ENCODE data around the gene WDR5.

The WDR5 gene

DNA sequence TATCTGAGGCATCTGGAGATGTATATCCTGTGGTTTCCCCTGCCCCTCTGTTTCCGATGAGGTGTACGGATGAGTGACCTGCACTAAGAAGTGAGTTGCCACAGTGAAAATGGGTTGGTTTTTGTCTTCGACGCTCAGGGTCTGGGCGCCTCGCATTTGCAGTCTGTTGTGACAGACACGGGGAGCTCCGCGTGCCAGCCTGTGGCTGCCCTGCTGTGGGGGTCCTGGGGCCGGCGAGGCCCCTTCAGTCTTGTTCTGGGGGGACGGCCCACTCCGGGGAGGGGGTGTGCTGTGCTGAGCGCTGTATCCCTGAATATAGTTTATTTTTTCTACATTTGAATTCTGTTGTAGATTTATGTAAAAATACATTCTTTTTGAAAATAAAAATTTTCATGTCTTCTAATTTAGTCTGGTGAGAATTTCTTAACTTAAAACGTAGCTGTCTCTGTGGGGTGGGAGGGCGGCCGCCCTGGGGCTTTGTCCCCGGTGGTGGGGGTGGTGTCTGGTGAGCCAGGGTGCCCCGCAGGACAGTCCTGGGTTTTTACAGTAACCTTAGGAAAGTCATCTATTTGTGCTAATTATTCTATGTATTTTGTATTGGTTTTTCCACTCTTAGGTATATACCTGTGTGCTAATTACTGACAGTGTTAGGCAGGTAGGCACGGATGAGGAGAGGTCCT, 23.8 kb downstream of the WDR5 start:
- DNase-seq (ENCODE audit: low spot score): no peak

DNA sequence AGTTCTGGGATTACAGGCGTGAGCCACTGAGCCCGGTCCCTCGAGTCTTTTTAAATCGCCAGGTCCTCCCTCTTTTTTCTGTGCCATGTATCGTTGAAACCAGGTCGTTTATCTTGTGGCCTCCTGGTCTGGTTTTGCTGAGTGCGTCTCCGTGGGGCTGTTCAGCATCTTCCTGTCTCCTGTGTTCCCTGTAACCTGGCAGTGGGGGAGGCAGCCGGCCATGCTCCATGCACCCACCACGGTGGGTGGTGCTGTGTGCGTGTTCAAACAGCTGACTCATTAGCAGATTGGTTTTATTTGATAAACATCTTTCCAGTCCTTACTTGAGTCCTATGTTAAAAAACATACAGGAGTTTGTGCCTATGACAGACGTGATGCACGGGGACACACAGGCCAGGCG, 25.8 kb downstream of the WDR5 start:
- DNase-seq (ENCODE audit: low spot score): no peak

DNA sequence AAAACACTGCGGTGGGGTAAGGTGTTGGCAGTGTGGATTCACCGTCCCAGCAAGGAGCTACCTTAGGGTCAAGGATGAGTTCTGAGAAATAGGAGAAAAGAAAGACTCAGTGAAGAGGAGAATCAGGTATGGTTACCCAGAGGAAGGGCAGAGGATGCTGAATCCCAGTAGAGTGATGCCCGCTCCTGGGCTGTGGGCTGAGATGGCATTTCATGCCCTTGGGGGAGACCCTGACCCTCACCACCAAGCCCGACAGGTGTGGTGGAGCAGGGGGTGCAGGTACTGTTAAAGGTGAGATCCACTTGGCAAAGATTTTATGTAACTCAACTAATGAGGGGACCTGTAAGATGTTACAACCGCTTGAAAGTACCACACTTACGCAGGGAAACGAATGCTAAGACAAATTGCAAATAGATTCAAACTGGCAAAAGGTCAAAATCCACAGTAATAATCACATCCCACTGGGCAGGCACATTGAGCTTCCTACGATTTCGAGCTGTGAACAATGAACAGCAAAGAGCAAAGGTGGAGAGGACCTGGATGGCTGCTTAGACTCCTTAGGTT, 26.4 kb downstream of the WDR5 start:
- no peak for DNase-seq (ENCODE audit: low spot score)

DNA sequence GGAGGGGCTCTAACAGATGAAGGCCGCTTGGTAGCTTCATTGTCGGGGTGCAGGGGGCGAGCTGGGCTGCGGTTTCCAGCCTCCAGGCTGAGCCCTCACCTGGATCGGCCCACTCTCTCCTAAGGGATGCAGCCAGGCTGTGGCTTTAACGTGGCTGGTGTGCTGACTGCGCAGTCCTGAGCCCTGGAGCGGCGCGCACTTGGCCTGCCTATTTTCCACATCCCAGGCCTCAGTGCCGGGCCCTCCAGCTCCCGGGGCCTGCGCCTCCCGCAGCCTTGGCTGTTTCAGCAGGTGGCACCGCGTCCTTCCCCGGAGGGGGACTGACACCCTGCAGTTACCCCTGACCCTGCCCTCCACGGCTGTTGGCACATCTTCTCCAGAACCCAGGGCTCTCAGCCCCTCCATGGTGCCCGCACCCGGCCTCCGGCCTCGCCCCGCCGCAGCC, 27.1 kb downstream of the WDR5 start:
- DNase-seq (ENCODE audit: low spot score): no peak

DNA sequence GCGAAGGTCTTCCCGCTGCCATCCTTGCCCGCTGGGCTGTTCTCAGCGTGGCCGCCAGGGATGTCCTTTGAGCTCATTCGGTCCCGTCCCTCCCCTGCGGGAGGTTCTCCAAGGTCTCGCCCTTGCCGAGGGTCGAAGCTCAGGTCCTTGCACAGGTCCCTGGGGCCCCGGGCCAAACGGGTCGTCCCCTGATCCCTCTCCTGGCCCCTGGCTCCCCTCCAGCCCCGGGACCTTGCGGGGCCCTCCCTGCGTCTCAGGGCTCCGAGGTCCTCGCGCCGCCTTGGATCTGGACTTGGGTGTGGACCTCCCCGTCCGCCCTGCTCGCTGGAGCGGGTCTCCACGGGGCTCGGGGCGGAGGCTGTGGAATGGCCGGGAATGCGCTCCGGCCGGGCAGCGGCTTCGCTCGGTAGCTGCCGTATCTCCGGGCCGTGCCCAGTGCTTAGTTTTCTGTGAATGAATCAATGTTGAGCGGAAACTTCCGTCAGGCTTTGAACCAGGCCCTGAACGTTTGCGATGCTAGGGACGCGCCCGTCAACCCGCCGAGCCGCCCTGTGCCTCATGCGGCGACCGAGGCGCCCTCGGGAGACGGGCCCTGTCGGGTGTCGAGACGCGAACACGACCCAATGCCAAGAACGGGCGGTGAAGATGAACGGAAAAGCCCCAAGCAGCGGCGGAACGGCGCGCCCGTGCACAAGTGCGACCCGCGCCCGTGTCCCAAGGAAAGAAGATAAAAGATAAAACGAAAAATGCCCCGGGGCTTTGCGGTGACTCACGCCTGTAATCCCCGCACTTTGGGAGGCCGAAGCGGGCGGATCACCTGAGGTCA, 27.7 kb downstream of the WDR5 start:
- DNase-seq (ENCODE audit: low spot score): peak; percentile 49

DNA sequence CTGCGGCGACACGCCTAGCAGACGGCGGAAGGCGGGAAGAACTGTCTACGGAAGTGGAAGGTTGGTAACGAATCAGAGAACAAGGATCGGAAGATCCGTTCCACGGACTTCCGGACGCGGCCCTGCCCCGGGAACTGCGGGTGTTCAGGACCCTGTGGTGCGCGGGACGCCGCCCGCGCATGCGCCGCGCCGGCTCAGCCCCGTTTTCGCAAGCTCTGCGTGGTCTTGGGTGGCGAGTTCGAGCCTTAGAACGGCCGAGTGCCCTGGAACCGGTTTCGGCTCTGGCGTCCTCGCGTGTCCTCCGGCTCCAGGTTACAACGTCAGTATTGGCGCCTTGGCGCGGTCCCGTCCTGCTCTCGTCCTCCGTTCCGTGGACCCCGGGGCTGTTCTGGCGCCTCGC, 29.0 kb downstream of the WDR5 start:
- DNase-seq (ENCODE audit: low spot score): no peak

DNA sequence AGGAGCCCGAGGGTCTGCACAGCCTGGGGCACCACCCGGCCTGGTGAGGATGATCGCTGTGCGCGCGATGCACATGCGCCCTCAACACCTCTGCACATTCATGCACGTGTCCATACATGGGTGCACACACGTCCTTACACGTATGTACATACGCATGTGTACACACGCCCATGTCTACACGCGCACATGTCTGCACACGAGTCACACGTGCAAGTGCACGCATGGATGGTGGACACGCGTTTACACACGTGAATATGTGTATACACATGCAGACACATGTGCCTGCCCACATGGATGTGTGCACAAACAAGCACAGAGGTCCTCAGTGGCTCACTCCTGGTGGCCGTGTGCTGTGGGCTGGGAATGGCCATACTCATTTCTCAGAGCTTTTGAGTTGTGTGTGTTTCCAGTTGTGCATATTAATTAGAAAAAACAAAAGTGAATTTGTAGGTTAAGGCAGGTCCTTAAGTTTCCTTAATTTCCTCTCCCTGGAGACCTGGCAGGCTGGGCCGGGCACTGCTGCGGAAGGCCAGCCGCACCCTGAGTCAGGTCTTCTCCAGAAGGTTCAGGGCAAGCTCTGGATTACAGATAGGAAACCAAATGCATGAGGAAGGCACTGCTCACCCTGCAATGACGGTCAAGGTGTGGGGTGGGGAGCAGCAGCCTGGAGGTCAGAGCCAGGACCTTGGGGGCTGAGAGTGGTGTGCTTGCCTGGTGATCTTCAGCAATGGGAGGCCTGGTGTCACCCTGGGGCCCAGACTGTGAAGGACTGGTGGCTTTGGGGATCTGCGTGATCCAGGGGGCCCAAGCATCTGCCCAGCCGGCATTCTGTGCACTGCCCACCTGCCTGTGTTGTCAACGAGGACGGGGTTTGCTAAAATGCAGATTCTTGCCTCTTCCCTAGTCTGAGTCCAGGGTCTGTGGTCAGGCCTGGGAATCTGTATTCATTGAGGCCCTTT, 29.8 kb downstream of the WDR5 start:
- DNase-seq (ENCODE audit: low spot score): no peak

DNA sequence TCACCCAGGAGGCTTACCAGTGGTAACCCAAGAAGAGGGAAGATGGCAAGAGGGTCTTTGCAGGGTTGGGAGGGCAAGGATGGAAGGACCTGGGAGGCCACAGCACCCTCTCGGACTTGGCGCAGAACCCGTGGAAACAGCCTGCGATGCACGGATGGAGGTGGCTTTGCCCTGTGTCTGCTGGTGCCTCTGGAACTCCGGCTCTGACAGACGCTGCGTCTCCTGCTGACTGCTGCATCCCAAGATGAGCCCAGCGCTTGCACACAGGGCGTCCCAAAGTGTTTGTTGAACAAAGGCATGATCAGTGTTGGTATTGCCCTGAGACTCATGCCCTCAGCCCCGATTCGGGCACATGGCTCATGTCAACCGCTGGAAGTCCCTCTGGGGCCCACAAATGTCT, 30.5 kb downstream of the WDR5 start:
- DNase-seq (ENCODE audit: low spot score): no peak

DNA sequence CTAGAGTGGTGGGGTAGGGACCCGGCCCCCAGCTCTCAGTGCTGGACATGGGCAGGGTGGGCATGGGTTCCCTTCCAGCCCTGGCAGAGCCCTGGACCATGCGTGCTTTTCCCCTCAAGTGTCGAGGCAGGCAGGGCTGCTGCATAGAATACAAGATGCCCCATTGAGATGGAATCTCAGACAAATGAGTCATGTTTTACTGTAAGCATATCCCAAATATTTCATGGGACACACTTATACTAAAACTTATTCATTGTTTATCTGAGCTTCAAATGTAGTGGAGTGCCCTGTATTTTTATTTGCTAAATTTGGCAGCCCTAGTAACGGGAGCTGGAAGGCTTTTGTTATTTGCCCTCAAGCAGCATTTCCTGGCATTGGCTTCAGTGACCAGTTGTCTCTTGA, 31.6 kb downstream of the WDR5 start:
- no peak for DNase-seq (ENCODE audit: low spot score)

DNA sequence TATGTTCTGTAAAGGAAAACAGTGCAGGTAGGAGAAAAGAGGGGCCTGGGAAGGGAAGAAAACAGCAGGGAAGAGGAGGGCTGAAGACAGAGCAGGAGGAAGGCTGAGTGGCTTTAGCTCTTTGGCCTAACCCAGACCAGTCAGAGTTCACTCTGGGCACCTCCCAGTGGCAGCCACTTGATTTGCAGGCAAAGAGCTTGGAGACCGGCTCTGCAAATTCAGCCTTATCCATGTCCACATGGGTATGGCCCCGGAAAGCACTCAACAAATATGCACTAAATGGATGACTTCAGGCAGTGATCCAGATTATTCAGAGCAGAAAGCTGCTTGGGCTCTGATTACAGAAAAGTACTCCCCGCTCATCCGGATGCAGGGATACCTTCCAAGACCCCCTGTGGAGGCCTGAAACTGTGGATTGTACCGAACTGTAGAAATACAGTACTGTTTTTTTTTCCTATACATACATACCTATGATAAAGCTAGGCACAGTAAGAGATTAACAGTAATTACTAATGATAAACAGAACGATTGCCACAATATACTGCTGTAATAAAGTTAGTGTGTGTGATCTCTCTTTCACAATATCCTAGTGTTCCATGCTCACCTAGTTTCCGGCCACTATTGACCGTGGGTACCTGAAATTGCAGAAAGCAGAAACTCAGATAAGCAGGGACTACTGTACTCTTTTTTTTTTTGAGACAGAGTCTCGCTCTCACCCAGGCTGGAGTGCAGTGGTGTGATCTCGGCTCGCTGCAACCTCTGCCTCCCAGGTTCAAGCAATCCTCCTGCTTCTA, 33.1 kb downstream of the WDR5 start:
- no peak for DNase-seq (ENCODE audit: low spot score)

DNA sequence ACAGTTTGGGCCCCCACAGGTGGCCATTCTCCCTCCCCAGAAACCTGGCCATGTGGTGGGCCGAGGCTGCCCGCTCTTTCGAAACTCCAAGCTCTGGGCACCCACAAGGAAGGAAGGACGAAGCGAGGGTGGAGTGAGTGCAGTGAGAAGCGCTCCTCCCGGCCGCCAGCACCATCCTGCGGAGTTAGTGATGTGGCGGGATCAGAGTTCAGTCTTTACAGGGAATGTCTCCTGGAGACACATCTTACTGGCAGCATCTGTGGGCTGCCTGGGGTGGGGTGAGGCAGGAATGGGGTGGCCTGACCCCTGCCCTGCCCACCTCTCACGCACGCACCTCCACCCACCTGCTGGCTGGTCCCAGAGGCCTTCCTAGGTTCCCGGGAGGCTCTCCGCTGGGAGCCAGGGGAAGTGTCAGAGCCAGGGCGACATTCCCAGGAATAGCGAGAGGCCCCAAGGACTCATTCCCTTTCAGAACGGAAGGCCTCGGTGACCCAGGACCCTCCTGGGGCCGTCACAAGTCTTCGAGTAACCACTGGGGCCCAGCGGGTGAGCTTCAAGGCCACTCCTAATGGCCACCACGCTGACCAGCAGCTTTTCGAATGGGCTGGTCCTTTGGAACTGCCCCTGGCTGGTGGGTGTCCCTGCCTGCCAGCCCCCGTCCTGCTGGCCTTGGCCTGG, 34.0 kb downstream of the WDR5 start:
- no peak for DNase-seq (ENCODE audit: low spot score)

DNA sequence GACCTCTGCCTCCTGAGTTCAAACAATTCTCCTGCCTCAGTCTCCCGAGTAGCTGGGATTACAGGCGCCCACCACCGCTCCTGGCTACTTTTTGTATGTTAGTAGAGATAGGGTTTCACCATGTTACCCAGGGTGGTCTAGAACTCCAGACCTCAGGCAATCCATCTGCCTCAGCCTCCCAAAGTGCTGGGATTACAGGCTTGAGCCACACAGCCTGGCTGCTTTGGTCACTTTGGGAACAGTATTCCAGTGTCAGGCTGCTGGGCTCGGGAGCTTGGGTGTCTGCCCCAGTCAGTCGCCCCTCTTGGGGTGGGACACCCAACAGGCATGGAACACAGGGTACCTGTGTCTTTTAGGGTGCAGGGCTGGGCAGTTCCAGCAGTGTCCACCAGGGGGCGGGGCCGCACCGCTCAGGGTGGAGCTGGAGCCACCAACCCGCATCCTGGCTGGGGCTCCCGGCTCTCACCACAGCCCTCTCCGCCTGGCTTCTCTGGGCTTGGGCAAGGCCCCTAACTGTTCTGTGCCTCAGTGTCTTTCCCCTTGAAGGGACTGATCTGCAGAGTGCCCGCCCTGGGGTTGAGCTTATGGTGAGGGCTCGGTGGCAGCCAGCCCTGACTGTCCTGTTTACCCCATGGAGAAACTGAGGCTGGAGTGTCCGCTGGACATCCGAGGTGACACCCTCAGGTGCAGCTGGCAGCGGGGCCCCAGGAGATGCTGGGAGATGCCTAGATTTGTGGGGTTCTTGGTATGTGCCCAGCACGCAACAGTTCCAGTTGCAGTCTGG, 34.8 kb downstream of the WDR5 start:
- DNase-seq (ENCODE audit: low spot score): no peak

DNA sequence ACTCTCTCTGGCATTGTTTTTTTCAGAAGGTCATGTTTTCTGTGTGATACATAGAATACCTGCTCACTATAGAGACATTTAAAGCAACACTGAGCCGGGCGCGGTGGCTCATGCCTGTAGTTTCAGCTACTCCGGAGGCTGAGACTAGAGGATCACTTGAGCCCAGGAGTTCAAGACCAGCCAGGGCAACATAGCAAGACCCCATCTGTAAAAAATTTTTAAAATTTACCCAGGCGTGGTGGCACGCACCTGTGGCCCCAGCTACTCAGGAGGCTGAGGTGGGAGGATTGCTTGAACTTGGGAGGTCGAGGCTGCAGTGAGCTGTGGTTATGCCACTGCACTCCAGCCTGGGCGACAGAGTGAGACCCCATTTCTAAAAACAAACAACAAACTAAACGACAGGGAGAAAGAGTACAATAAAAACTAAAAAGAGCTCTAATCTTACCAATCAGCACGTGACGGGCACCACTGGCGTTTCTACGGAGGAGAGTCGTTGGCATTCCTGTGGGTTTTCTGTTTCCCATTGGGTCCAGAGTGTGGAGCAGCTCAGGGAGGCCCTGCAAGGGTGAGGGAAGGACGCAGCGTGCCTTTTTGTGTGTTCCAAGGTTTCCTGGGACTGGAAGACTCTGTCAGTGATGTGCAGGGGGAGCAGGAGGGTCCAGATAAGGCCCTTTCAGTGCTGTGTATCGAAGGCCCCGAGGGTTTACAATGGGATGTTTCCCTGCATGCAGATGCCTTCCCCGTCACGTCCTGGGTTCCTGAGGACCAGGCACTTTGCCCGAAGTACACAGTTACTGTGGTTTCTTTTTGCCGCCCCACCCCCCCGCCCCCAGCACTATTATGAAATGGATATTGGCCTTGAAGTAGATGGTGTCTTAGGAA, 35.7 kb downstream of the WDR5 start:
- no peak for DNase-seq (ENCODE audit: low spot score)

DNA sequence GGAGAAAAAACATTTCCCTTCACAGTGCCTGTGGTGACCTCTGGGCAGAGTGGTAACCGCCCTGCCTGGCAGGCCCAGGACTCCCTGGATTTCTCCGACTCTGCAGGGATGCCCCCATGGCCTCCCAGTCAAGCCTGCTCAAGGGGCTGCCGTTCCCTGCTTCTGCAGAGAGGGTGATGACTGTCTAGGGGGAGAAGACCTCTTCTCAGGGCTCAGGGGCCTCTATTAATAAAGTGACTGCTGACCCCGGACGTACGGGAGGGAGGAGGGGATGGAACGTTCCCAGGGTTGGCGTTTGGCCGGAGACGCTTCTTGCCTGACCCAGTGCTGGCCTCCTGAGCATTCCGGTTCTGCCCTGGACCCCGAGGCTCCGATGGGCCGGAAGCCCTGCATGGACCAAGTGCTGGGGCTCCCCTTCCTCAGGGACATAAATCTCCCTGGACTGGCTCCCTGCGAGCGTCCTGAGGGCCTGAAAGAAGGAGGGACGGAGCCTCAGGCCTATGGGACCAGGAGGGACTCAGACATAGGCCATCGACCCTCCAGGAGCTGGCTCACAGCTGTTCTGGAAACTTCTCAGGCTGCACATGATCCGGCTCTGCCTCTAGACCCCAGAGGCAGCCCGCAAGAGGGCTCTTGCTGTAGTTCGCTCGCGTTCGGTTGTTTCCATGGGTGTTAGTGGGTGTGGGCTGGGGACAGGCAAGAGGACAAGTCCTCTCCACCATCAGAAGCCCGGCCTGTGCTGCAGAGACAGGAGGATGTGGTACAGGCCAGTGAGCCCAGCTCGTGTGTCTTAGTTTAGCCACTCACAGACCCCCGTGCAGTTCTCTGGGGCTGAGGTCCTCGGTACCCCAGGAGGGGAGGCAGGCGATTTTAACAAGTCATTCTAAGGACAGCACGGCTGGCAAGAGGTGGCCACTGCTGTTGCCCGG, 36.6 kb downstream of the WDR5 start:
- no peak for DNase-seq (ENCODE audit: low spot score)

DNA sequence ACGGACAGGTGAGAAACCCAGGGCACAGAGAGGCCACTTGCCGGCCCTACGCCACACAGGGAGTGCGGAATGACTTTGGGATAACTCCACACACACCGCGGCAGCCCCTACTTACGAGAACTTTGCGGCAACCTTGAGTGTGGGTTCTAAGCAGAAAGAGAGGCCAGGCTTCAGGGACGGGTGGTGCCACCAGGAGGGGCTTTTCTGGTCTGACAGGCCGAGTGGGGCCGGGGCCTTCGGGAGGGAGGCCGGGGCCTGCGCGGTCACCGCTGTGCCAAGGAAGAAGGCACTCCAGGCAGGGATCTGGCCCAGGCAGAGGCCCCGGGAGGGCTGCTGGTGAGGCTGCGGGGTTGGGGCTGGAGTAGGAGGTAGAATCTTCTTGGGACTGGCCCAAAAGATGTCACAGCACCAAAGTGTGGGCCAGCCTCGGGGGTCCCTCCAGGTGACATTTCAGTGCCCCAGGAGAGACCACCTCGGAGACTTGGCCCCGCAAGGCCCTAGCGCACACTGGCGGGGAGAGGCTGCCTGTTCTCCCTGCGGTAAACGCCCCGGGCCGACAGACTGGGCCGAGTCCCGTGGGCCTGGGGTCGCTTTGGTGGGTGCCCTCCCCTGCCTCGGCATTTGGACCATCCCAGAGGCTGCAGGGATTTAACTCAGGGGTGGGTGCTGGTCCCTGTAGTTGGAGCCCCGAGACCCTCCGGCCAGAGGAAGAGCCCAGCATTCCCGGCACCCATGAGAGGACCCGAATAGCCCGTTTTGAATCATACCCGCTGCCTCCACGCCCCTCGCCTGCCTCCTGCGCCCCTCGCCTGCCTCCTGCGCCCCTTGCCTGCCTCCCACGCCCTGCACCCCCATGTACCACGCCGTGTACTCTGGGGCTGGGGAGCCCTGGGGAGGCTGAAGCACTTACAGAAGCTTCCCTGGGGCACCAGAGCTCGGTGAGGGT, 37.5 kb downstream of the WDR5 start:
- no peak for DNase-seq (ENCODE audit: low spot score)

DNA sequence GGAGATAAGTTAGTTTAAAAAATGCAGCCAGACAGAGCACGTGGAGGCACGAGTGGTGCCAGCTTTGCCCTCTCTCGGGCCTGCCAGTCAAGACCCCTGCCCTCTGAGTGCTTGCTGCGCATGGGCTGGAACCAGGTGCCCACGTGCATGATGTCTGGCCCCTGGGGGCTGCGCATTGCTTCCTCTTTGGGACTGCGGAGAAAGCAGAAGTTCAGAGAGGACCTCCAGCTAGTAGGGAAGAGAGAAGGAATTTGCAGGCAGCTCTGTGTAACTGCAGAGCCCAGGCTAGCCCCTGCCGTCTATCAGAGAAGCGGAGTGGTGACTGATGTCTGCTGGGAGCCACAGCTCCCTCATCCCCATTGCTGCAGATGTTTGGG, 38.2 kb downstream of the WDR5 start:
- peak; percentile 53 for DNase-seq (ENCODE audit: low spot score)
